Ectodermal cell (in vitro differentiated cells): Measurements from ENCODE around the gene RNASE2.
"Not testable (repeated sequence)": the region's sequence is repeated elsewhere in the genome, so short reads cannot be mapped to it uniquely, and the experiment has no call there.

Experiments
- H3K27ac ChIP-seq: 2 replicates; pipeline ENCODE4 v1.7.0; 2013; ENCODE audit warnings: mild to moderate bottlenecking, low read depth, low read length; ENCODE audit not compliant: insufficient read depth, poor library complexity, severe bottlenecking
- H3K27me3 ChIP-seq: 2 replicates; pipeline ENCODE4 v1.7.0; 2013; ENCODE audit warnings: mild to moderate bottlenecking, low read length; ENCODE audit not compliant: insufficient read depth, control insufficient read depth, poor library complexity, severe bottlenecking
- H3K36me3 ChIP-seq: one replicate; pipeline ENCODE4 v1.7.0; 2013; ENCODE audit warnings: low read length; ENCODE audit not compliant: control insufficient read depth, insufficient read depth
- H3K4me1 ChIP-seq: one replicate; pipeline ENCODE4 v1.7.0; 2013; ENCODE audit warnings: low read length; ENCODE audit not compliant: control insufficient read depth, insufficient read depth
- H3K4me3 ChIP-seq: 2 replicates; pipeline ENCODE4 v1.7.0; 2013; ENCODE audit warnings: low read depth, low read length, control low read depth; ENCODE audit not compliant: insufficient read depth
- H3K9me3 ChIP-seq: 2 replicates; pipeline ENCODE4 v1.7.0; 2013; ENCODE audit warnings: mild to moderate bottlenecking, low read length, moderate library complexity; ENCODE audit not compliant: control insufficient read depth
- WGBS, 2 experiments: methylation state at CpG; one replicate each; pipeline ENCODE4 v1.1.7; 2013; ENCODE audit warnings: missing lambda C conversion rate in 2 of 2; 5-methylcytosine and 5-hydroxymethylcytosine counted together

The RNASE2 gene

DNA sequence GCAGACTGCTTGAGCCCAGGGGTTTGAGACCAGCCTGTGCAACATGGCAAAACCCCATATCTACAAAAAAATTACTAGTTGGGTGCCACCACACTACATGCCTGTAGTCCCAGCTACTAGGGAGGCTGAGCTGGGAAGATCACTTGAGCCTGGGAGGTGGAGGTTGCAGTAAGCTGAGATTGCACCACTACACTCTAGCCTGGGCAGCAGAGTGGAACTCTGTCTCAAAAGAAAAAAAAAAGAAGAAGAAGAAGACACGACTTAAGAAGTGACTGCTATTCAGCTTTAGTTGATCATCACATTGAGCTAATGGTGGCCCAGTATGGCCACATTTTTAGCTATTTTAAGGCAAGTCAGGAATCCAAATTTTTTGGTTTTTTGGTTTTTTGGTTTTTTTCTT lies 25.6 kb downstream of the RNASE2 start:
- Histone ChIP-seq H3K27ac (no peak overlapping the region), H3K27me3 (peaks cover 3% of the 10 kb centered on the region), H3K36me3 (no peaks in the 10 kb centered on the region), H3K9me3 (no peaks in the 10 kb centered on the region), H3K4me3 (no peak overlapping the region), H3K4me1 (no peaks in the 10 kb centered on the region)
- WGBS, 2 experiments = 90 to 95% methylated on average over 1 of the region's 1 CpG

DNA sequence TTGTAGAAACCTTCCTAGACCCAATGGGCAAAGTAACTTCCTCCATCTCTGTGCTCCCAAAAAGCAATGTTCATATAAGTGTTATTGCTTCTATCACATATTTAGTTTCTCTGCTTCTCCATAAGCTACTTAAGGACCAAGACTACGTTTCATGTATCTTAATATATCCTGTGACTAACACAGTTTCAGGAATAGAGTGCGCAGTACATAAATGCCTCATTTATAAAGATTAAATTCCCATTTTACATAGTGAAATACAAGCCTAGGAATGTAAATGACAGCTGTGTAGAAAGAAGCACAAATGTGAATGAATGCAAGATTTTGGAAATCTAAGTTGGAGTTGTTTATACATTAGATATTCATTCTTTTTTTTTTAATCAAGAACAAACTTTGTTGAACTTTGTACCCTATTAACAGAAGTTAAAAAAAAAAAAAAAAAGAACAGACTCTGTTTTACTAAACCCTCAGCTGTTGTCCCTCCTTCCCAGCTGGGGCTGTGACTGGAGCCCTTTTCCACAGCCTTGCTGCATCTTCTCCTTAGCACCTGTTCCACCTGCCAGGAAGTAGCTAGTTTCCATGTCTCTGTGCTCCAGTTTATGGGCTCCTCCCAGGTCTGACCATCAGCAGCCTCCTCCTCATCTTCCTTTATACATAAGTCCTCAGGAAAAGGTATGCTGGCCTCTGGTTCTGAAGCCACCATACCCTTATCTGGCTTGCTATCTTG lies 27.5 kb downstream of the RNASE2 start:
- no peak overlapping the region for H3K4me3 ChIP-seq
- H3K4me1 ChIP-seq = no peaks in the 10 kb centered on the region
- H3K27ac ChIP-seq = no peak overlapping the region
- no peaks in the 10 kb centered on the region for H3K9me3 ChIP-seq
- H3K27me3 ChIP-seq = peaks cover 3% of the 10 kb centered on the region
- WGBS, 2 experiments = 88 to 93% methylated on average over 2 of the region's 2 CpGs
- H3K36me3 ChIP-seq = no peaks in the 10 kb centered on the region

DNA sequence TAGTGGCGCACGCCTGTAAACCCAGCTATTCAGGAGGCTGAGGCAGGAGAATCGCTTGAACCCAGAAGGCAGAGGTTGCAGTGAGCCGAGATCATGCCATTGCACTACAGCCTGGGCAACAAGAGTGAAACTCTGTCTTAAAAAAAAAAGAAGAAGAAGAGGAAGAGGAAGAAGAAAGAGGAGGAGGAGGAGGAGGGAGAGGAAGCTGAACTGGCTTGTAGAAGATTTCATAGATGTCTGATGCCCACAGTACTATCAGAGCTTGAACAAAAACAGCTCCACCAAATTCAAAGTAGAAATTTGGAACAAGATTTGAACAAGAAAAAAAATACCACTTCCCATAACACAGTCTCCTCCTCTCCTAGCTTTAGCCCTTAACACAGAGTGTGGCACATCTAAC lies 30.4 kb downstream of the RNASE2 start:
- not testable (repeated sequence) for H3K4me1 ChIP-seq, H3K9me3 ChIP-seq, H3K4me3 ChIP-seq, H3K27me3 ChIP-seq, H3K27ac ChIP-seq, H3K36me3 ChIP-seq
- WGBS, 2 experiments = 90 to 92% methylated on average over 4 of the region's 4 CpGs

DNA sequence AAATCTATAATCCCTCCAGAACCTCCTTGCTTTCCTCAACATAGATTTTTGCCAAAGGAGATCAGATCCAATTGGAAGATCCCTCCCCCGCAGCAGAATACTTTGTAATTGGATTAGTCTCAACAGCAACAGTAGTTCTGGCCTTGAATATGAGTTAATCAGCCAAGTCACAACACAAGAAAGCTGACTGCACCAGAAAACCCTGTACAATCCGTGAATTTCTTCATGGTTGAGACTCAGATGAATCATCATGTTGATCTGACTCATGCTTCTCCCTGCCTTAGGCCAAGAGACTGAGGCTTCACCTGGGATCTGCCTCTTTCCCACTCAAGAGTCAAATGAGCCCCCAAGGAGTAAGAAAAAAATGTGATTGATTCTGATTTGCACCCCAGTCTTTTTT lies 31.5 kb downstream of the RNASE2 start:
- peaks cover 5% of the 10 kb centered on the region for H3K4me1 ChIP-seq
- H3K36me3 ChIP-seq = peaks cover under 1% of the 10 kb centered on the region
- H3K4me3 ChIP-seq = no peak overlapping the region
- no peaks in the 10 kb centered on the region for H3K9me3 ChIP-seq
- H3K27me3 ChIP-seq = peaks cover 3% of the 10 kb centered on the region
- 67 to 75% methylated on average over 2 of the region's 2 CpGs for WGBS, 2 experiments
- H3K27ac ChIP-seq = no peak overlapping the region

DNA sequence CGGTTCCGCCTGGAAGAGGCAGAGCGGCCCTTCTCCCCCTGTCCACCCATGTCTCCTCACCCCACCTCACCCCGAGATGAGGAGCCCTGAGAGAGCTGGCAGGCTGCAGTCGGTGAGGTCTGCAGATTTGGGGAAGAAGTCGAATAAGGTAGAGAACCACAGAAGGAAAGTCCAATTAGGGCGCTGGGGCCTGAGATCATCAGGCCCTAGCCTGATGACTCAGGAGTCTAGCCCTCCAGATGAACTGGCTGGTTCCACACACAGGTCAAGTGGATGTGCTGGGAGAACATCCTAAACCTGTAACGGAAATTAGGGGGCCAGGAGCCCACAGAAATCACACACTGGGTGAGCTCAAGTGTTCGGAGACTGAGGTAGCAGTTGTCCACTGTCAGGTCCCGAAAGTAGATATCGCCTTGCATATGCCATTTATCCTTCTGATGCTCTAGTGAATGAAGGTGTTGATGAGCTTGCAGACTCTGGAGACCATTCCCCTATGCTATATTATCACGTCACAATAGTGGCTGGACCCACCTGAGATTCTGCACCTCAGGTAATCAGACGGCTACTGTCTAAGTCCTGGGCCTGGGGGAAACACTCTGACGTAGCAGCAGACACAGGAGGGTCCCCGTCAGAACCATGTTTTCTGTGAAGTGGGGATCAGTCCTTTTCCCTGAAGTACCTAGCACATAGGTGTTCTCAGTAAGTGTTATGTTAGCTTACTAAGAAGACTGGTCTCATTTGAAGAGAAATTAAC lies 33.6 kb downstream of the RNASE2 start:
- H3K9me3 ChIP-seq = no peaks in the 10 kb centered on the region
- 91 to 93% methylated on average over 14 to 15 of the region's 15 CpGs for WGBS, 2 experiments
- peaks cover 14% of the 10 kb centered on the region for H3K36me3 ChIP-seq
- H3K27me3 ChIP-seq = no peaks in the 10 kb centered on the region
- peak overlapping the region; percentile 36 for H3K27ac ChIP-seq
- peak overlapping the region; percentile 29 for H3K4me3 ChIP-seq
- H3K4me1 ChIP-seq = peaks cover 5% of the 10 kb centered on the region

DNA sequence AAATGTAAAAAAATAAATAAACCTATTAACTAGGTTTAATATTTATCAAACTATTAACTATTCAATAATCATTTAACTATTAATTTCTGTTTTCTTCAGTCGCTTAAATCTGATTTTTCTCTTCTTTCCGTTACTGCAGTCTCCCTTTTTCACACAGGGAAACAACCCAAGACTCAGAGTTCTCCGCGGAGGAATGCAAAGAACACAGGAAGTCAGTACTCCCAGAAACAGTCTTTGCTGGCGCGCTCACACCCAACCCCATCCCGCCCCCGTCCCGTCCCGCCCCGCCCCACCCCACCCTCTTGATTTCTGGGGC lies 34.1 kb downstream of the RNASE2 start:
- peaks cover 5% of the 10 kb centered on the region for H3K4me1 ChIP-seq
- peak overlapping the region; percentile 36 for H3K27ac ChIP-seq
- 0 to 3% methylated on average over 7 to 8 of the region's 11 CpGs for WGBS, 2 experiments
- H3K36me3 ChIP-seq = peaks cover 18% of the 10 kb centered on the region
- peak overlapping the region; percentile 100 for H3K4me3 ChIP-seq
- H3K27me3 ChIP-seq = no peaks in the 10 kb centered on the region
- no peaks in the 10 kb centered on the region for H3K9me3 ChIP-seq

DNA sequence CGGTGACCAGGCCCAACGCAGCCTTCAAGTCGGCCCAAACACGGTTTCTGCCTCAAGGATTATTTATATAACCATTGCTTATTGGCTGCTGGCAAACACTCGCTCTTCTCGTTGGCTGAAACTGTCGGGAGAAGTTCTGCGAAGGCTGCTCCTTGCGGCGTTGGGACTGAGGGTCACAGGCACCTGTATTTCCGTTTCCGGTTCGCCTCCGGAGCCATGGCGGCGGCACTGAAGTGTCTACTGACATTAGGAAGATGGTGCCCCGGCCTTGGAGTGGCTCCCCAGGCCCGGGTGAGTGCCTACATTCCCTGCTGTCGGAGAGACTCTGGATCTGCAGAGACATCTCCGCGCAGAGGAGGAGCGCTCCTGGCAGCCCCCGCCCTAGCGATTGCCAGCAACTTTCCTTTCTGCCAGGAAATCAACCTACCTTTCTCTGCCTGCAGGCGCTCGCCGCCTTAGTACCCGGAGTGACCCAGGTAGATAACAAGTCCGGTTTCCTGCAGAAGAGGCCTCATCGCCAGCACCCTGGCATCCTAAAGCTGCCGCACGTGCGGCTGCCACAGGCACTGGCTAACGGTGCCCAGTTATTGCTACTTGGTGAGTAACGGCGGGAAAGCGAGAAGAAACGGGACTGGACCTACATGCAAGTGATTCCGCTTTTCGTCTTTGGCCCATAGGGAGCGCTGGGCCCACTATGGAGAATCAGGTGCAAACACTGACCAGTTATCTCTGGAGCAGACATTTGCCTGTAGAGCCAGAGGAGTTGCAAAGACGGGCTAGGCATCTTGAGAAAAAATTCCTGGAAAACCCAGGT lies 34.7 kb downstream of the RNASE2 start, which contains the start of gene METTL17:
Gene METTL17 (plus strand): TSS at position 194 of the 814 bp plus-strand sequence. CDS start 23 bp downstream, at position 217.
- Histone ChIP-seq H3K4me1 (peaks cover 5% of the 10 kb centered on the region), H3K36me3 (peaks cover 24% of the 10 kb centered on the region), H3K27ac (peak within 1 kb of the TSS; percentile 69), H3K4me3 (peak within 1 kb of the TSS; percentile 100), H3K27me3 (no peaks in the 10 kb centered on the region), H3K9me3 (no peaks in the 10 kb centered on the region)
- 0% methylated on average over 42 of the region's 42 CpGs for WGBS, 2 experiments

DNA sequence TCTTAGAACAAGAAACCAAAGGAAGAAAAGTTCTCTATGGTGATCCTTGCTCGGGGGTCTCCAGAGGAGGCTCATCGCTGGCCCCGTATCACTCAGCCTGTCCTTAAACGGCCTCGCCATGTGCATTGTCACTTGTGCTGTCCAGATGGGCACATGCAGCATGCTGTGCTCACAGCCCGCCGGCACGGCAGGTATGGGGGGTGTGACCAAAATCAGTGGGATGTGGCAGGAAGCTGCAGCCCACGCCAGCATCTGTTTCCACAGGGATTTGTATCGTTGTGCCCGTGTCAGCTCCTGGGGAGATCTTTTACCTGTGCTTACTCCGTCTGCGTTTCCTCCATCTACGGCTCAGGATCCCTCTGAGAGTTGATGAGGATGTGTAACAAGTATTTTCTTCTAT lies 41.2 kb downstream of the RNASE2 start:
- no peaks in the 10 kb centered on the region for H3K9me3 ChIP-seq
- H3K36me3 ChIP-seq = peaks cover 39% of the 10 kb centered on the region
- H3K27me3 ChIP-seq = no peaks in the 10 kb centered on the region
- 95 to 96% methylated on average over 14 of the region's 14 CpGs for WGBS, 2 experiments
- H3K4me3 ChIP-seq = no peak overlapping the region
- H3K4me1 ChIP-seq = peaks cover 10% of the 10 kb centered on the region
- H3K27ac ChIP-seq = no peak overlapping the region

DNA sequence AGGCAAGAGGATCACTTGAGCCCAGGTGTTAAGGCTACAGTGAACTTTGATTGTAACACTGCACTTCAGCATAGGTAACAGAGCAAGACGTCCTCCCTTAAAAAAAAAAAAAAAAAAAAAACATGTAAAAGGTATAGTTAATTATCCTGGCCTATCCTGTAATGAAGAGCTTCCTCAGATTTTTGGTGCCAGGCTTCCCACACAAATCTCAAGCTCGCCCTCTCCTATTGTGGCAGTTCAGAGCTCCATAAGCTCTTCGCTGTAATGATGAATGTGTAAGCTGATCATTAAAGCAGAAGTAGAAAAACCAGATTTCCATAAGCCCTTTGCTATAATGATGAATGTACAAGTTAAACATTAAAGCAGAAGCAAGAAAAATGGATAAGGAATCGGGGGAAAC lies 41.8 kb downstream of the RNASE2 start:
- peaks cover 36% of the 10 kb centered on the region for H3K36me3 ChIP-seq

DNA sequence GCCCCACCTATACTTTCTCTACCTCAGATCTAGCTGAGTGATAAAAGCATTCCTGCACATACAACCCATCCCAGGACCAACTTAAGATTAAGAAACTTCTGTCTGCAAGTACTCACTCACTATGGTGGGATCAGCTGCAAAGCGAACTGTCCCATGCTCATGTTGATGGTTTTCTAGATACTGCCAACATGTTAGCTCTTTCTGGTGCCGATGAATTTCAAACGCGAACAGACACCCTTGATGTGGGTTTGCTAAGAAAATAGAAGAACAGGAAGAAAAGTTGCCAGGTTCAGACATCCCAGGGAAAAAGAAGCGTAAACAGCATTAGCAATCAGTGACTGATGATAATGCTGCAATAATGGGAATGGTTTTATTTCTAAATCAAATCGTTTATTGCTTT lies 42.3 kb downstream of the RNASE2 start:
- WGBS, 2 experiments = 93% methylated on average over 5 of the region's 6 CpGs
- Histone ChIP-seq H3K4me1 (peaks cover 10% of the 10 kb centered on the region), H3K27me3 (no peaks in the 10 kb centered on the region), H3K27ac (no peak overlapping the region), H3K4me3 (no peak overlapping the region), H3K36me3 (peaks cover 32% of the 10 kb centered on the region), H3K9me3 (no peaks in the 10 kb centered on the region)

More for the DNA sequence above, 41.8 kb downstream of the RNASE2 start:
- 94 to 98% methylated on average over 3 of the region's 4 CpGs for WGBS, 2 experiments
- no peaks in the 10 kb centered on the region for H3K27me3 ChIP-seq
- H3K9me3 ChIP-seq = no peaks in the 10 kb centered on the region
- H3K27ac ChIP-seq = no peak overlapping the region
- no peak overlapping the region for H3K4me3 ChIP-seq
- peaks cover 10% of the 10 kb centered on the region for H3K4me1 ChIP-seq
